ENCODE data around the gene ASB4. TPM values are rescaled to one million over a fixed set of nuclear protein-coding genes. Genes with fewer than 3 reads are reported as not detected.
A peak's percentile ranks its signal among the peaks of the same experiment; 100 is the strongest.

The ASB4 gene
- total and polyA plus RNA-seq, 2 experiments from 2014 or later = not detected

- H3K27me3 Mint-ChIP-seq (ENCODE audit: insufficient read depth, low read depth, poor library complexity) = peaks cover 2% of the 10 kb centered on the region
- no peak overlapping the region for H3K4me3 Mint-ChIP-seq
- no peaks in the 10 kb centered on the region for H3K9me3 Mint-ChIP-seq
- no peak overlapping the region for H3K27ac Mint-ChIP-seq
- Histone ChIP-seq H3K9me2 (ENCODE audit: insufficient read depth) (no peaks in the 10 kb centered on the region), H3K4me2 (no peak overlapping the region), H3K79me2 (replicated peaks; ENCODE audit: insufficient read depth) (no peaks in the 10 kb centered on the region), H3K27me3 (ENCODE audit: insufficient read depth) (no peaks in the 10 kb centered on the region), H3K27ac (ENCODE audit: low read depth) (no peak overlapping the region), H4K20me1 (replicated peaks; ENCODE audit: insufficient read depth) (no peaks in the 10 kb centered on the region), H3K4me1 (ENCODE audit: insufficient read depth) (no peaks in the 10 kb centered on the region), H2AFZ (peak overlapping the region; percentile 23; the same call in 1 of the 2 replicates), H3K36me3 (ENCODE audit: insufficient read depth) (no peaks in the 10 kb centered on the region), H3K4me3 (no peak overlapping the region), H3F3A (replicated peaks; ENCODE audit: low read depth) (no peaks in the 10 kb centered on the region)
- ATAC-seq = peak; percentile 57
- H3K4me1 Mint-ChIP-seq = no peaks in the 10 kb centered on the region
- TF ChIP-seq POLR2AphosphoS5 (IDR thresholded peaks at IDR 0.05; ENCODE audit: low read depth) (no peak), EZH2 (IDR thresholded peaks at IDR 0.05; ENCODE audit: low read depth, unreplicated experiment) (no peak), ETS1 (IDR thresholded peaks at IDR 0.05) (no peak), STAT1 (IDR thresholded peaks at IDR 0.05; ENCODE audit: unreplicated experiment) (no peak), CREB1 (CRISPR knock-in tag; IDR thresholded peaks at IDR 0.05; ENCODE audit: low read depth) (no peak), ZNF114 (CRISPR knock-in tag; IDR thresholded peaks at IDR 0.05) (no peak), CTCF (conservative IDR thresholded peaks at IDR 0.05; ENCODE audit: low read depth in 2 of 2) (no peak)
- TF ChIP-seq, protein P1, sequence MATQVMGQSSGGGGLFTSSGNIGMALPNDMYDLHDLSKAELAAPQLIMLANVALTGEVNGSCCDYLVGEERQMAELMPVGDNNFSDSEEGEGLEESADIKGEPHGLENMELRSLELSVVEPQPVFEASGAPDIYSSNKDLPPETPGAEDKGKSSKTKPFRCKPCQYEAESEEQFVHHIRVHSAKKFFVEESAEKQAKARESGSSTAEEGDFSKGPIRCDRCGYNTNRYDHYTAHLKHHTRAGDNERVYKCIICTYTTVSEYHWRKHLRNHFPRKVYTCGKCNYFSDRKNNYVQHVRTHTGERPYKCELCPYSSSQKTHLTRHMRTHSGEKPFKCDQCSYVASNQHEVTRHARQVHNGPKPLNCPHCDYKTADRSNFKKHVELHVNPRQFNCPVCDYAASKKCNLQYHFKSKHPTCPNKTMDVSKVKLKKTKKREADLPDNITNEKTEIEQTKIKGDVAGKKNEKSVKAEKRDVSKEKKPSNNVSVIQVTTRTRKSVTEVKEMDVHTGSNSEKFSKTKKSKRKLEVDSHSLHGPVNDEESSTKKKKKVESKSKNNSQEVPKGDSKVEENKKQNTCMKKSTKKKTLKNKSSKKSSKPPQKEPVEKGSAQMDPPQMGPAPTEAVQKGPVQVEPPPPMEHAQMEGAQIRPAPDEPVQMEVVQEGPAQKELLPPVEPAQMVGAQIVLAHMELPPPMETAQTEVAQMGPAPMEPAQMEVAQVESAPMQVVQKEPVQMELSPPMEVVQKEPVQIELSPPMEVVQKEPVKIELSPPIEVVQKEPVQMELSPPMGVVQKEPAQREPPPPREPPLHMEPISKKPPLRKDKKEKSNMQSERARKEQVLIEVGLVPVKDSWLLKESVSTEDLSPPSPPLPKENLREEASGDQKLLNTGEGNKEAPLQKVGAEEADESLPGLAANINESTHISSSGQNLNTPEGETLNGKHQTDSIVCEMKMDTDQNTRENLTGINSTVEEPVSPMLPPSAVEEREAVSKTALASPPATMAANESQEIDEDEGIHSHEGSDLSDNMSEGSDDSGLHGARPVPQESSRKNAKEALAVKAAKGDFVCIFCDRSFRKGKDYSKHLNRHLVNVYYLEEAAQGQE (IDR thresholded peaks at IDR 0.05; ENCODE audit: unreplicated experiment) = no peak
- no peaks in the 10 kb centered on the region for H3K36me3 Mint-ChIP-seq (ENCODE audit: low read depth)
- peak; percentile 6 for DNase-seq (ENCODE audit: low spot score)
Measured at GRCh38 chr7:95527776-95528250, 42.1 kb downstream of the ASB4 start.

GRCh38 chr7:95529701-95530100, 44.0 kb downstream of the ASB4 start:
- no peaks in the 10 kb centered on the region for H3F3A ChIP-seq (replicated peaks; ENCODE audit: low read depth)
- DNase-seq (ENCODE audit: low spot score) (no peak), ATAC-seq (no peak)
- no peak overlapping the region for H3K4me3 ChIP-seq
- Mint-ChIP-seq H3K4me1 (no peaks in the 10 kb centered on the region), H3K36me3 (ENCODE audit: low read depth) (no peaks in the 10 kb centered on the region), H3K4me3 (no peak overlapping the region), H3K9me3 (no peaks in the 10 kb centered on the region), H3K27ac (no peak overlapping the region), H3K27me3 (ENCODE audit: insufficient read depth, low read depth, poor library complexity) (peaks cover 2% of the 10 kb centered on the region)
- no peaks in the 10 kb centered on the region for H3K9me2 ChIP-seq (ENCODE audit: insufficient read depth)
- no peak overlapping the region for H3K27ac ChIP-seq (ENCODE audit: low read depth)
- H3K36me3 ChIP-seq (ENCODE audit: insufficient read depth) = no peaks in the 10 kb centered on the region
- H4K20me1 ChIP-seq (replicated peaks; ENCODE audit: insufficient read depth) = no peaks in the 10 kb centered on the region
- no peaks in the 10 kb centered on the region for H3K4me1 ChIP-seq (ENCODE audit: insufficient read depth)
- H3K27me3 ChIP-seq (ENCODE audit: insufficient read depth) = no peaks in the 10 kb centered on the region
- no peak overlapping the region for H2AFZ ChIP-seq
- no peak overlapping the region for H3K4me2 ChIP-seq
- H3K79me2 ChIP-seq (replicated peaks; ENCODE audit: insufficient read depth) = no peaks in the 10 kb centered on the region
- no peak for TF ChIP-seq EZH2phosphoT487 (IDR thresholded peaks at IDR 0.05; ENCODE audit: unreplicated experiment)
- TF ChIP-seq ZNF331 (CRISPR knock-in tag; IDR thresholded peaks at IDR 0.05; ENCODE audit: low read depth) = no peak
- no peak for TF ChIP-seq CREB1 (CRISPR knock-in tag; IDR thresholded peaks at IDR 0.05; ENCODE audit: low read depth)
- TF ChIP-seq JUNB (IDR thresholded peaks at IDR 0.05; ENCODE audit: unreplicated experiment) = no peak
- no peak for TF ChIP-seq EZH2 (IDR thresholded peaks at IDR 0.05; ENCODE audit: low read depth, unreplicated experiment)

Data from GM23338 (cell line).